K562 (cell line): ENCODE results near the gene SFN. TPM values are rescaled to one million over a fixed set of nuclear protein-coding genes. Genes with fewer than 3 reads are reported as not detected.

Experiments
- CXXC5 ChIP-seq: fragments of 250-450 bp; sonication (Bioruptor Pico); IDR thresholded peaks from 2 replicates; pipeline ENCODE4 v1.8.0; 2022; ENCODE audit warnings: inconsistent platforms, mild to moderate bottlenecking, moderate library complexity
- DIDO1 ChIP-seq: fragments of 450-650 bp; IDR thresholded peaks from 2 replicates; pipeline ENCODE4 v1.6.1; 2016; ENCODE audit warnings: low read depth, missing biosample characterization, missing genetic modification characterization
- ERF ChIP-seq: fragments of 450-650 bp; formaldehyde crosslinking; IDR thresholded peaks from 2 replicates; pipeline ENCODE4 v1.4.0; 2020; ENCODE audit warnings: mild to moderate bottlenecking, mixed read lengths
- FOXP4 ChIP-seq: sonication (generic); formaldehyde crosslinking; IDR thresholded peaks from 2 replicates; pipeline ENCODE4 v1.8.0; 2022; ENCODE audit warnings: mild to moderate bottlenecking, missing genetic modification reagents, borderline replicate concordance
- GATAD2A ChIP-seq: fragments of 450-650 bp; IDR thresholded peaks from 2 replicates; pipeline ENCODE4 v1.6.1; 2017
- KLF13 ChIP-seq: fragments of 450-650 bp; IDR thresholded peaks from 2 replicates; pipeline ENCODE4 v1.6.1; 2016; ENCODE audit warnings: missing genetic modification characterization, low read depth, mild to moderate bottlenecking, missing compliant biosample characterization, moderate library complexity, borderline replicate concordance
- KLF6 ChIP-seq: fragments of 250-450 bp; sonication (Bioruptor Pico); IDR thresholded peaks from 2 replicates; pipeline ENCODE4 v1.4.0; 2020; ENCODE audit warnings: mild to moderate bottlenecking, moderate library complexity, borderline replicate concordance
- MEF2A ChIP-seq: IDR thresholded peaks from 2 replicates; pipeline ENCODE4 v1.6.1; 2011; ENCODE audit warnings: low read depth, mild to moderate bottlenecking, low read length, moderate library complexity; ENCODE audit not compliant: control insufficient read depth
- MTF1 ChIP-seq: fragments of 250-450 bp; sonication (Bioruptor Pico); IDR thresholded peaks from 2 replicates; pipeline ENCODE4 v1.9.0; 2021; ENCODE audit warnings: moderate library complexity, mild to moderate bottlenecking, inconsistent platforms, borderline replicate concordance
- PHTF2 ChIP-seq: fragments of 250-450 bp; sonication (Bioruptor Pico); IDR thresholded peaks from 2 replicates; pipeline ENCODE4 v1.5.0; 2021; ENCODE audit warnings: mild to moderate bottlenecking
- RBBP5 ChIP-seq: fragments of 200-600 bp; sonication (generic); IDR thresholded peaks from 2 replicates; pipeline ENCODE4 v1.6.1; 2012; ENCODE audit warnings: borderline replicate concordance, mild to moderate bottlenecking, low read length, control low read depth, inconsistent platforms; ENCODE audit not compliant: insufficient read depth, poor library complexity, severe bottlenecking
- SMARCC2 ChIP-seq: fragments of 450-650 bp; IDR thresholded peaks from 2 replicates; pipeline ENCODE4 v1.6.1; 2017; ENCODE audit warnings: antibody characterized with exemption, moderate library complexity, mild to moderate bottlenecking, low read depth
- SNIP1 ChIP-seq: fragments of 450-650 bp; IDR thresholded peaks from 2 replicates; pipeline ENCODE4 v1.7.1; 2017; ENCODE audit warnings: low read depth, mild to moderate bottlenecking
- TAL1 ChIP-seq: fragments of 450-650 bp; IDR thresholded peaks from 2 replicates; pipeline ENCODE4 v1.6.1; 2016; ENCODE audit warnings: mild to moderate bottlenecking
- TCF7L2 ChIP-seq: fragments of 150-350 bp; IDR thresholded peaks from 2 replicates; pipeline ENCODE4 v1.6.1; 2016; ENCODE audit warnings: low read depth, mild to moderate bottlenecking, low read length, moderate library complexity
- TEAD4 ChIP-seq, 2 experiments: sonication (generic) in 1 of 2; formaldehyde crosslinking in 1 of 2; IDR thresholded peaks; 2 replicates each; pipeline versions ENCODE4 v1.6.1 to v1.8.0; 2012 to 2022; ENCODE audit warnings: borderline replicate concordance in 1 of 2, inconsistent platforms in 1 of 2, low read length in 1 of 2, mild to moderate bottlenecking in 1 of 2, missing genetic modification reagents in 1 of 2
- XRCC4 ChIP-seq: IDR thresholded peaks from one replicate; pipeline ENCODE4 v1.6.1; 2011; ENCODE audit not compliant: insufficient read depth, insufficient read length; ENCODE audit errors: extremely low read depth
- ZNF146 ChIP-seq: IDR thresholded peaks from one replicate; pipeline ENCODE4 v1.6.1; 2018; ENCODE audit warnings: missing compliant biosample characterization; ENCODE audit not compliant: unreplicated experiment
- ZNF263 ChIP-seq: sonication (generic); formaldehyde crosslinking; IDR thresholded peaks from 2 replicates; pipeline ENCODE4 v1.8.0; 2022; ENCODE audit warnings: mild to moderate bottlenecking, missing genetic modification reagents, borderline replicate concordance
- ZNF280A ChIP-seq: fragments of 450-650 bp; IDR thresholded peaks from 2 replicates; pipeline ENCODE4 v1.6.1; 2018; ENCODE audit warnings: mild to moderate bottlenecking, low read depth; ENCODE audit not compliant: partially characterized antibody
- ZNF707 ChIP-seq: fragments of 250-450 bp; sonication (Bioruptor Pico); conservative IDR thresholded peaks from 2 replicates; pipeline ENCODE4 v1.8.0; 2022; ENCODE audit warnings: inconsistent platforms, mild to moderate bottlenecking, moderate library complexity
- ZNF75A ChIP-seq: fragments of 450-650 bp; formaldehyde crosslinking; IDR thresholded peaks from 2 replicates; pipeline ENCODE4 v1.4.0; 2020; ENCODE audit warnings: mild to moderate bottlenecking
- polyA plus RNA-seq, 8 experiments: library from polyadenylated mRNA; depleted of rRNA in 4 of 8; stranded (reverse) in 5 of 8; unstranded in 3 of 8; fragments of >200 nt; fragmentation: Nextera tagmentation in 2 of 8; fragmentation: Illumina TruSeq in 1 of 8; extraction: Ambion mirVana in 2 of 8; extraction: Trizol in 1 of 8; gene quantifications; 2 replicates each; pipeline versions ENCODE4 v1.2.1 to v1.2.3, GENCODE V29; 2011 to 2014; ENCODE audit warnings: inconsistent platforms in 1 of 8, missing spikeins in 1 of 8
- total RNA-seq, 7 experiments: library from RNA; depleted of rRNA in 6 of 7; stranded (reverse); fragments of >200 nt in 6 of 7; fragmentation: Illumina TruSeq in 2 of 7; extraction: Trizol in 2 of 7; gene quantifications; 2 replicates each; pipeline versions ENCODE4 v1.2.1 to v1.2.3, GENCODE V29; 2011 to 2021; ENCODE audit warnings: low replicate concordance in 1 of 7

Gene SFN
- total and polyA plus RNA-seq, 9 of the 15 experiments (the other 6 are each of a cell fraction or from before 2014, with no cell fraction given): 0.10 to 3.8 (median 2.0) TPM

GRCh38 chr1:26864610-26865480 lies 1.9 kb downstream of the SFN start (continued):
- no peak for TF ChIP-seq ZNF146
- TF ChIP-seq ZNF263: peak; percentile 38; the same call in 1 of the 2 replicates
- no peak for TF ChIP-seq ZNF707 (CRISPR knock-in tag)
- TF ChIP-seq DIDO1 (tag): no peak
- TF ChIP-seq TCF7L2: no peak
- TF ChIP-seq ERF (CRISPR knock-in tag): no peak
- no peak for TF ChIP-seq MEF2A
- peak; percentile 59 for TF ChIP-seq RBBP5
- no peak for TF ChIP-seq KLF6 (CRISPR knock-in tag)
- TF ChIP-seq TAL1: no peak
- no peak for TF ChIP-seq KLF13 (tag)
- TF ChIP-seq PHTF2 (CRISPR knock-in tag): no peak
- TF ChIP-seq TEAD4 (IDR thresholded peaks at IDR 0.05; ENCODE audit: low read length): no peak
- TF ChIP-seq TEAD4 (CRISPR knock-in tag; IDR thresholded peaks at IDR 0.05; ENCODE audit: borderline replicate concordance): no peak
- no peak for TF ChIP-seq XRCC4
- no peak for TF ChIP-seq MTF1 (CRISPR knock-in tag)
- TF ChIP-seq CXXC5 (CRISPR knock-in tag): peak; percentile 99
- TF ChIP-seq ZNF280A: no peak
- no peak for TF ChIP-seq SNIP1
- no peak for TF ChIP-seq ZNF75A (CRISPR knock-in tag)
- TF ChIP-seq GATAD2A: no peak; the same call in 1 of the 2 replicates
- TF ChIP-seq SMARCC2: 0 out of 2 replicates have a peak, but pooled peaks have one; percentile 23
- TF ChIP-seq FOXP4 (CRISPR knock-in tag): peak; percentile 87; the same call in 1 of the 2 replicates
